HG03460 (cell line): ENCODE measurements around the gene POLR1D.

Experiments
- ATAC-seq: cut with Tn5 transposase; IDR thresholded peaks from one replicate; pipeline ENCODE4 v1.9.1; 2021; ENCODE audit not compliant: unreplicated experiment

The POLR1D gene

GRCh38 chr13:27637289-27637626, 15.6 kb downstream of the POLR1D start:
- no peak for ATAC-seq

- ATAC-seq = no peak
Measured at GRCh38 chr13:27638001-27638400, 16.3 kb downstream of the POLR1D start.

- no peak for ATAC-seq
Measured at GRCh38 chr13:27638521-27638920, 16.8 kb downstream of the POLR1D start.

GRCh38 chr13:27639186-27639585, 17.5 kb downstream of the POLR1D start:
- ATAC-seq = no peak

- no peak for ATAC-seq
Measured at GRCh38 chr13:27641711-27642502, 20.2 kb downstream of the POLR1D start.

GRCh38 chr13:27643334-27644132, 21.8 kb downstream of the POLR1D start:
- no peak for ATAC-seq

- ATAC-seq = no peak
Measured at GRCh38 chr13:27644302-27644701, 22.6 kb downstream of the POLR1D start.

GRCh38 chr13:27650312-27650711, 28.6 kb downstream of the POLR1D start:
- no peak for ATAC-seq

- ATAC-seq = no peak
Measured at GRCh38 chr13:27654059-27654458, 32.4 kb downstream of the POLR1D start.

- ATAC-seq = no peak
Measured at GRCh38 chr13:27654816-27655215, 33.1 kb downstream of the POLR1D start.

- ATAC-seq = no peak
Measured at GRCh38 chr13:27657724-27658123, 36.0 kb downstream of the POLR1D start.

GRCh38 chr13:27658546-27658945, 36.9 kb downstream of the POLR1D start:
- ATAC-seq = no peak

- no peak for ATAC-seq
Measured at GRCh38 chr13:27659145-27659865, 37.6 kb downstream of the POLR1D start.

- ATAC-seq = no peak
Measured at GRCh38 chr13:27660511-27660910, 38.8 kb downstream of the POLR1D start.

- no peak for ATAC-seq
Measured at GRCh38 chr13:27661017-27661416, 39.3 kb downstream of the POLR1D start.

GRCh38 chr13:27662738-27663470, 41.2 kb downstream of the POLR1D start:
- no peak for ATAC-seq

- ATAC-seq = no peak
Measured at GRCh38 chr13:27663947-27664346, 42.3 kb downstream of the POLR1D start.

- ATAC-seq = no peak
Measured at GRCh38 chr13:27665333-27665732, 43.6 kb downstream of the POLR1D start.

- ATAC-seq = no peak
Measured at GRCh38 chr13:27665761-27666160, 44.1 kb downstream of the POLR1D start.

- ATAC-seq = no peak
Measured at GRCh38 chr13:27666951-27667350, 45.3 kb downstream of the POLR1D start.

- no peak for ATAC-seq
Measured at GRCh38 chr13:27667946-27668345, 46.3 kb downstream of the POLR1D start.
